Upper lobe of left lung (tissue), 4 donors: ENCODE measurements around the gene MBD3.

Experiments
- POLR2A ChIP-seq, 4 donors: fragments of 450-650 bp; IDR thresholded peaks; one replicate each; pipeline ENCODE4 v1.5.1; 2016 to 2017; ENCODE audit warnings: antibody characterized with exemption in 4 of 4, mild to moderate bottlenecking in 2 of 4
- TF ChIP-seq, protein P1 (sequence below), 6 experiments: fragments of 450-650 bp in 4 of 6; fragments of 200-600 bp in 2 of 6; sonication (generic) in 2 of 6; IDR thresholded peaks; one replicate each; pipeline ENCODE4 v1.5.1; 2016 to 2019; ENCODE audit warnings: antibody characterized with exemption in 6 of 6

DNA sequence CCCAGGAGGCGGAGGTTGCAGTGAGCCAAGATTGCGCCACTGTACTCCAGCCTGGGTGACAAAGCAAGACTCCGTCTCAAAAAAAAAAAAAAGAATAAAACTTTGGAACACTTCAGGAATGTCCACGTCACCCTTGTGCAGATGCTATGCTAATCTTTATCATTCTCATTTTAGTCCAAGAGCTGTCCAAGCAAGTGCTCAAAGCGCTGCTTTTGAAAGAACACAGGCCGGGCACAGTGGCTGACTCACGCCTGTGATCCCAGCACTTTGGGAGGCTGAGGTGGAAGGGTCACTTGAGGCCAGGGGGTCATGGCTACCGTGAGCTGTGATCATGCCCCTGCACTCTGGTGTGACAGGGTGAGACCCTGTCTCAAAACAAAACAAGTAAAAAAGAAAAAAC lies 23.7 kb upstream of the MBD3 start:
- TF ChIP-seq, protein P1, sequence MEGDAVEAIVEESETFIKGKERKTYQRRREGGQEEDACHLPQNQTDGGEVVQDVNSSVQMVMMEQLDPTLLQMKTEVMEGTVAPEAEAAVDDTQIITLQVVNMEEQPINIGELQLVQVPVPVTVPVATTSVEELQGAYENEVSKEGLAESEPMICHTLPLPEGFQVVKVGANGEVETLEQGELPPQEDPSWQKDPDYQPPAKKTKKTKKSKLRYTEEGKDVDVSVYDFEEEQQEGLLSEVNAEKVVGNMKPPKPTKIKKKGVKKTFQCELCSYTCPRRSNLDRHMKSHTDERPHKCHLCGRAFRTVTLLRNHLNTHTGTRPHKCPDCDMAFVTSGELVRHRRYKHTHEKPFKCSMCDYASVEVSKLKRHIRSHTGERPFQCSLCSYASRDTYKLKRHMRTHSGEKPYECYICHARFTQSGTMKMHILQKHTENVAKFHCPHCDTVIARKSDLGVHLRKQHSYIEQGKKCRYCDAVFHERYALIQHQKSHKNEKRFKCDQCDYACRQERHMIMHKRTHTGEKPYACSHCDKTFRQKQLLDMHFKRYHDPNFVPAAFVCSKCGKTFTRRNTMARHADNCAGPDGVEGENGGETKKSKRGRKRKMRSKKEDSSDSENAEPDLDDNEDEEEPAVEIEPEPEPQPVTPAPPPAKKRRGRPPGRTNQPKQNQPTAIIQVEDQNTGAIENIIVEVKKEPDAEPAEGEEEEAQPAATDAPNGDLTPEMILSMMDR (IDR thresholded peaks at IDR 0.05) = no peak
- no peak for TF ChIP-seq POLR2A (IDR thresholded peaks at IDR 0.05)
